ENCODE measurements around the gene ATP9B.
A peak's percentile ranks its signal among the peaks of the same experiment; 100 is the strongest.

Gene ATP9B

GRCh38 chr18:79030680-79031079 lies 38.5 kb upstream of the ATP9B start:
- H3K9me3 ChIP-seq (ENCODE audit: severe bottlenecking) = no peaks in the 10 kb centered on the region
- DNase-seq (ENCODE audit: low spot score) = no peak
- H3K27ac ChIP-seq (ENCODE audit: poor library complexity, severe bottlenecking) = no peak overlapping the region
- no peak for TF ChIP-seq CTCF (IDR thresholded peaks at IDR 0.05; ENCODE audit: poor library complexity, severe bottlenecking)
- H3K36me3 ChIP-seq (ENCODE audit: low read depth) = no peaks in the 10 kb centered on the region
- no peaks in the 10 kb centered on the region for H3K4me1 ChIP-seq (ENCODE audit: insufficient read depth, poor library complexity, severe bottlenecking)
- peak; percentile 57; the same call in 2 of the 3 replicates for ATAC-seq (ENCODE audit: low read depth)
- no peak overlapping the region for H3K4me3 ChIP-seq (ENCODE audit: severe bottlenecking)
- no peaks in the 10 kb centered on the region for H3K27me3 ChIP-seq (ENCODE audit: insufficient read depth, poor library complexity, severe bottlenecking)

GRCh38 chr18:79042276-79042675 lies 26.9 kb upstream of the ATP9B start:
- Histone ChIP-seq H3K27ac (ENCODE audit: poor library complexity, severe bottlenecking) (no peak overlapping the region), H3K9me3 (ENCODE audit: severe bottlenecking) (no peaks in the 10 kb centered on the region), H3K36me3 (ENCODE audit: low read depth) (no peaks in the 10 kb centered on the region), H3K4me3 (ENCODE audit: severe bottlenecking) (no peak overlapping the region), H3K4me1 (ENCODE audit: insufficient read depth, poor library complexity, severe bottlenecking) (no peaks in the 10 kb centered on the region), H3K27me3 (ENCODE audit: insufficient read depth, poor library complexity, severe bottlenecking) (no peaks in the 10 kb centered on the region)
- no peak for ATAC-seq (ENCODE audit: low read depth)
- TF ChIP-seq CTCF (IDR thresholded peaks at IDR 0.05; ENCODE audit: poor library complexity, severe bottlenecking) = no peak
- no peak for DNase-seq (ENCODE audit: low spot score)

- no peaks in the 10 kb centered on the region for H3K9me3 ChIP-seq (ENCODE audit: severe bottlenecking)
- no peaks in the 10 kb centered on the region for H3K27me3 ChIP-seq (ENCODE audit: insufficient read depth, poor library complexity, severe bottlenecking)
- DNase-seq (ENCODE audit: low spot score) (no peak), ATAC-seq (ENCODE audit: low read depth) (no peak)
- no peak overlapping the region for H3K4me3 ChIP-seq (ENCODE audit: severe bottlenecking)
- no peak for TF ChIP-seq CTCF (IDR thresholded peaks at IDR 0.05; ENCODE audit: poor library complexity, severe bottlenecking)
- no peaks in the 10 kb centered on the region for H3K4me1 ChIP-seq (ENCODE audit: insufficient read depth, poor library complexity, severe bottlenecking)
- no peak overlapping the region for H3K27ac ChIP-seq (ENCODE audit: poor library complexity, severe bottlenecking)
- no peaks in the 10 kb centered on the region for H3K36me3 ChIP-seq (ENCODE audit: low read depth)
Measured at GRCh38 chr18:79043288-79043687, 25.9 kb upstream of the ATP9B start.

- Histone ChIP-seq H3K4me3 (ENCODE audit: severe bottlenecking) (no peak overlapping the region), H3K36me3 (ENCODE audit: low read depth) (no peaks in the 10 kb centered on the region), H3K9me3 (ENCODE audit: severe bottlenecking) (no peaks in the 10 kb centered on the region), H3K27ac (ENCODE audit: poor library complexity, severe bottlenecking) (no peak overlapping the region), H3K4me1 (ENCODE audit: insufficient read depth, poor library complexity, severe bottlenecking) (no peaks in the 10 kb centered on the region), H3K27me3 (ENCODE audit: insufficient read depth, poor library complexity, severe bottlenecking) (no peaks in the 10 kb centered on the region)
- DNase-seq (ENCODE audit: low spot score) (no peak), ATAC-seq (ENCODE audit: low read depth) (peak; percentile 19; the same call in 1 of the 3 replicates)
- no peak for TF ChIP-seq CTCF (IDR thresholded peaks at IDR 0.05; ENCODE audit: poor library complexity, severe bottlenecking)
Measured at GRCh38 chr18:79046522-79046921, 22.7 kb upstream of the ATP9B start.

- Histone ChIP-seq H3K27ac (ENCODE audit: poor library complexity, severe bottlenecking) (no peak overlapping the region), H3K9me3 (ENCODE audit: severe bottlenecking) (no peaks in the 10 kb centered on the region), H3K27me3 (ENCODE audit: insufficient read depth, poor library complexity, severe bottlenecking) (no peaks in the 10 kb centered on the region), H3K36me3 (ENCODE audit: low read depth) (no peaks in the 10 kb centered on the region), H3K4me3 (ENCODE audit: severe bottlenecking) (no peak overlapping the region), H3K4me1 (ENCODE audit: insufficient read depth, poor library complexity, severe bottlenecking) (no peaks in the 10 kb centered on the region)
- DNase-seq (ENCODE audit: low spot score) (no peak), ATAC-seq (ENCODE audit: low read depth) (no peak)
- no peak for TF ChIP-seq CTCF (IDR thresholded peaks at IDR 0.05; ENCODE audit: poor library complexity, severe bottlenecking)
Measured at GRCh38 chr18:79047556-79048244, 21.5 kb upstream of the ATP9B start.
